IPS-15b (cell line): ENCODE measurements around the gene JAZF1.
"Not testable (repeated sequence)": the region's sequence is repeated elsewhere in the genome, so short reads cannot be mapped to it uniquely, and the experiment has no call there.

Experiments
- H3K27me3 ChIP-seq: one replicate; pipeline ENCODE4 v1.6.1; 2013; ENCODE audit warnings: low read length; ENCODE audit not compliant: control insufficient read depth, insufficient read depth
- H3K36me3 ChIP-seq: one replicate; pipeline ENCODE4 v1.6.1; 2013; ENCODE audit warnings: low read length; ENCODE audit not compliant: control insufficient read depth, insufficient read depth
- H3K4me1 ChIP-seq: one replicate; pipeline ENCODE4 v1.6.1; 2013; ENCODE audit warnings: mild to moderate bottlenecking, low read length; ENCODE audit not compliant: control insufficient read depth, insufficient read depth
- H3K4me3 ChIP-seq: one replicate; pipeline ENCODE4 v1.5.1; 2013; ENCODE audit warnings: low read depth, low read length
- H3K9ac ChIP-seq: one replicate; pipeline ENCODE4 v1.6.1; 2013; ENCODE audit warnings: low read depth, mild to moderate bottlenecking, low read length
- H3K9me3 ChIP-seq: one replicate; pipeline ENCODE4 v1.6.1; 2013; ENCODE audit warnings: mild to moderate bottlenecking, low read length; ENCODE audit not compliant: control insufficient read depth, insufficient read depth

Gene JAZF1

DNA sequence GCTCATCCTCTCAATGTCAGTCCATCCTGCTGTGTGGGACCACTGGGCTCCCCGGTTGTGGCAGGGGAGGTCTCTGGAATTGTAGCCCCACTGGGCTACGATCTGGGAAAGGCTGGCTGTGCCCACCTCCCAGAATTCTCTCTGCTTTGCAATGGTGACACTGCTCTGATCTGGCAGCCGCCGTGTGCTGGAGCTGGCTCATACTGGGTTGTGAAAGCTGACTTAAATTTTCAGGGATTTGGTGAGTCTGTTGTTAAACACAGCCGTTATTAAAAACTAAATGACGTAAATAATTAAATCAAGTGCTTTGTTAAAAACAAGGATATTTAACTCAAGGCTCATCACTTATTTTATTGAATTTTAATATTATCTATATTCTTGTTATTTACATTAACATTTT lies 280.6 kb downstream of the JAZF1 start:
- no peaks in the 10 kb centered on the region for H3K36me3 ChIP-seq
- H3K9me3 ChIP-seq: no peaks in the 10 kb centered on the region
- no peak overlapping the region for H3K4me3 ChIP-seq
- H3K4me1 ChIP-seq: peaks cover 5% of the 10 kb centered on the region
- H3K27me3 ChIP-seq: no peaks in the 10 kb centered on the region
- no peak overlapping the region for H3K9ac ChIP-seq

DNA sequence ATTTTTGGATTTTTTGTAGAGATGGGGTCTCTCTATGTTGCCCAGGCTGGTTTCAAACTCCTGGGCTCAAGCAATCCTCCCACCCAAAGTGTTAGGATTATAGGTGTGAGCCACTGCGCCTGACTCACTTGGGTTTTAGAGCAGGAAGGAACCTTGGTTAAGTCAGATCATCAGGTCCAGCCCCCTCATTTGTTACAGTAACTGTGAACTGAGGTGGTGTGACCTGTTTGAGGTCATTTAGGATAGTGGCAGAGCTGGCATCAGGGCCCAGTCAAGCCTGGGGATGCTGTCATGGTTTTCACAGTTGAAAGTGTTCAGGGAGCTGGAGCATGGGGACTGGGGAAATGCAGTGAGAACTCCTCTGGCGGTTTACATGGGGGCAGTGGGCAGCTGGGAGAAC lies 281.0 kb downstream of the JAZF1 start:
- H3K9ac ChIP-seq: no peak overlapping the region

DNA sequence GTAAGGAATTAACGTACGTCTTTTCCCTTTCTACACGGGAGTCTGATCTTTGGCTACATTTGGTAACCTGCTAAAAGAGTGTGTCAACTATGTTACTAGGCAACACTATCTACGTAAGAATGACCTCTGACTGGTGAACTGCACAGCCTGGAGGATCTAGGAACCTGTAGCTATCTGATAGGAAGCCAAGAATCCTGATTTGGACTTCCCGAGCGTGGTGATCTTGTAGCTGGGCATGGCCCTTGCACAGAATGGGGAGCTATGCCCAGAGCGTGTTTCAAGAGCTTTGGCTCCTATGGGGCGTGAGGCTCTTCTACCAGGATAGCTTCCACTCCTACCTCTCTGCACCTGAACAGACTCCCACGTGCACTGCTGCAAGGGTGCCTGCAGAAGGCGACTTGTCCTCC lies 283.2 kb downstream of the JAZF1 start:
- H3K36me3 ChIP-seq: no peaks in the 10 kb centered on the region
- no peaks in the 10 kb centered on the region for H3K27me3 ChIP-seq
- H3K9ac ChIP-seq: no peak overlapping the region
- H3K4me3 ChIP-seq: no peak overlapping the region
- no peaks in the 10 kb centered on the region for H3K9me3 ChIP-seq
- H3K4me1 ChIP-seq: peaks cover 5% of the 10 kb centered on the region

More for the DNA sequence above, 281.0 kb downstream of the JAZF1 start:
- H3K36me3 ChIP-seq: no peaks in the 10 kb centered on the region
- H3K4me3 ChIP-seq: no peak overlapping the region
- H3K27me3 ChIP-seq: no peaks in the 10 kb centered on the region
- peaks cover 5% of the 10 kb centered on the region for H3K4me1 ChIP-seq
- H3K9me3 ChIP-seq: no peaks in the 10 kb centered on the region

DNA sequence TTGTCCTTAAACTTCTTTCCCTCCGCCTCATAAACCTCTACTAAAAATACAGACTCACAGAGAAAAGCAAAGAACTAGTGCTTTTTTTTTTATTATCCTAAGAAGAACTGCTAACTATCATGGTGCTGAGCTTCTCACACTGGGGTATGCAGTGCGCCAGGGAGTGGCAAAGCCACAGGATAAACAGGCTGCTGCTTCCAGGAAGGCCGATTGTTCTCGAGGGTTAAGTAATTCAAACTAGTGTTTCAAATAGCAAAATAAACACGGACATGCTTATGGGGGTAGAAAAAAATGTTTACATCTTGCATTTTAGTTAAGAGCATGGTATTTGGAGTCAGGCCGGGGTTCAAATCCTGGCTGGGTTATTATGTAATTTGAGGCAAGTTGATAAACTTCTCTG lies 283.6 kb downstream of the JAZF1 start:
- H3K4me1 ChIP-seq: peaks cover 5% of the 10 kb centered on the region
- H3K27me3 ChIP-seq: no peaks in the 10 kb centered on the region
- no peaks in the 10 kb centered on the region for H3K36me3 ChIP-seq
- H3K4me3 ChIP-seq: no peak overlapping the region
- no peaks in the 10 kb centered on the region for H3K9me3 ChIP-seq
- H3K9ac ChIP-seq: no peak overlapping the region

DNA sequence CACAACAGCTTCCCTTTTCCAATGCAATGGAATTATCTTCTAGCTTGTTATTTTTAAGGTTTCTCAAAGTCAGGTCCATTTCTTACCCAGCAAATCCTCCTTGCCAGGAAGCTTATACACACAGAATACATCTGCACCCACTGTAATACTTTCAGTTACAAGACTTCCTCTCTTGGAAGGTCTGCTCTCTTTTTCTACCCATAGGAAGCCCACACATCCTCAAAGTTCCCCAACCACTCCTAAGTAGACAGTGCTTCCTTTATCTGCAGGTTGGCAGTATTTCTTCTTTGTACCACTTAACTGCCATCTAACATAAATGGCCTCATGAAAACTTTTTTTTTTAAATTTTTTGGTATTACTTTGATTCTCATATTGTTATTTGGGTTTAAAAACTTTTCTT lies 285.0 kb downstream of the JAZF1 start:
- Histone ChIP-seq H3K9me3 (no peaks in the 10 kb centered on the region), H3K27me3 (no peaks in the 10 kb centered on the region), H3K4me1 (peaks cover 5% of the 10 kb centered on the region), H3K4me3 (no peak overlapping the region), H3K36me3 (no peaks in the 10 kb centered on the region), H3K9ac (no peak overlapping the region)

DNA sequence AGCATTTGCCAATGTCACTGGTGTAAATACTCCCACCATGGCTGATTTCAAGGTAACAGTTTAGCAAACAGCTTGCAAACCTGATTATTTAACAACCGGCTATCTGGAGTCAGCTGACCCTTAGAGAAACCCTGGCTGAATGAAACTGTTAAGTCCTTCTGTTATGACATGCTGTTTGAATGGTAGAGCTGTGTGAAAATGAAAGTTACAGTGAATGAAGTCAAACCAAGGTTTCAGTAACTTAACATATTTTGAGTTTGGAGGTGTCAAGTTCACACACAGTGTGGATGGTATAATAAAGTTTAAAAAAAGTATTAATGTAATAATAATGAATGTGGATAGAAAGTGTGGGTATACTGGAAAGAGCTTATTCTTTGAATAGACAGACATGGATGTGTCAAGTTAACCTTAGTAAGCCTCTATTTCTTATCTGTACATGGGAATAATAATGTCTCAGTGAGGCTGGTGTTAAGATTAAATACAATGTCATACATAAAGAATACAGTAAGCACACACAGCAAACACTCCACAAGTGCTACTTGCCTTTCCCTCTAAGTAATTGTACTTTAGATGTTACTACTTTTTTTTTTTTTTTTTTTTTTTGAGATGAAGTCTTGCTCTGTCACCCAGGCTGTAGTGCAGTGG lies 290.3 kb downstream of the JAZF1 start:
- no peaks in the 10 kb centered on the region for H3K4me1 ChIP-seq
- H3K4me3 ChIP-seq: no peak overlapping the region
- no peaks in the 10 kb centered on the region for H3K9me3 ChIP-seq

DNA sequence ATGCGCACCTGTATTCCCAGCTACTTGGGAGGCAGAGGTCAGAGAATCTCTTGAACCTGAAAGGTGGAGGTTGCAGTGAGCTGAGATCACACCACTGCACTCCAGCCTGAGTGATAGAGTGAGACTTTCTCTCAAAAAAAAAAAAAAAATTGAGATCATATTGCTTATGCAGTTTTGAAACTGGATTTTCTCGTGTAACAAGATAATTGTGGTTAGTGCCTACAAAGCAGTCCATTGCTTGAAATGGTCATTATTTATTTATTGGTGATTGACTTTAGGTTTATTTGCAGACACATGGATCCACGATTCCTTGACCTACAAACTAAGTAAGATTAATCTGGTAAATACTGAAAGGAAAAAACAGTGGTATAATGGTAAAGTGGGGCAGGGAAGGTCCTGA lies 290.8 kb downstream of the JAZF1 start:
- H3K4me3 ChIP-seq: no peak overlapping the region
- no peak overlapping the region for H3K9ac ChIP-seq

More for the DNA sequence above, 290.3 kb downstream of the JAZF1 start:
- no peak overlapping the region for H3K9ac ChIP-seq
- no peaks in the 10 kb centered on the region for H3K27me3 ChIP-seq
- no peaks in the 10 kb centered on the region for H3K36me3 ChIP-seq

DNA sequence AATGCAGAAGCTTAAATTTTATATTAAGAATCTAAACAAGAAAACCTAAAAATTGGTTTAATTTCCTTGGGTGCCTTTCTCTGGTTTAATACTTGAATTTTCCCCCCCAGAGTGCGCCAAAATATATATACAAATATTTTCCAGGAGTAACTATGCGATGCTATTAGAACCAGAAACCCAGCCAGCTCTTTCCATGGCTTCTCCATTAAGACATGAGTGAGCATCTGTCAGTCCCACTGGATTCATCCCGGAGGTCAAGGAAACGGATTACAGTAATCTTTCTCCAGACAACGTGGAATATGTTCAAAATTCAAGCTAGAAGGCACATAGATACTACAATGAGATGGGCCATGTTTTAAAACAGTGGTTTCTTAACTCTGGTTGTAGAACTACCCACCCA lies 291.9 kb downstream of the JAZF1 start:
- no peaks in the 10 kb centered on the region for H3K9me3 ChIP-seq
- no peaks in the 10 kb centered on the region for H3K27me3 ChIP-seq
- H3K36me3 ChIP-seq: no peaks in the 10 kb centered on the region
- no peaks in the 10 kb centered on the region for H3K4me1 ChIP-seq
- H3K4me3 ChIP-seq: no peak overlapping the region
- no peak overlapping the region for H3K9ac ChIP-seq

More for the DNA sequence above, 290.8 kb downstream of the JAZF1 start:
- no peaks in the 10 kb centered on the region for H3K36me3 ChIP-seq
- H3K4me1 ChIP-seq: no peaks in the 10 kb centered on the region
- no peaks in the 10 kb centered on the region for H3K27me3 ChIP-seq
- H3K9me3 ChIP-seq: no peaks in the 10 kb centered on the region

DNA sequence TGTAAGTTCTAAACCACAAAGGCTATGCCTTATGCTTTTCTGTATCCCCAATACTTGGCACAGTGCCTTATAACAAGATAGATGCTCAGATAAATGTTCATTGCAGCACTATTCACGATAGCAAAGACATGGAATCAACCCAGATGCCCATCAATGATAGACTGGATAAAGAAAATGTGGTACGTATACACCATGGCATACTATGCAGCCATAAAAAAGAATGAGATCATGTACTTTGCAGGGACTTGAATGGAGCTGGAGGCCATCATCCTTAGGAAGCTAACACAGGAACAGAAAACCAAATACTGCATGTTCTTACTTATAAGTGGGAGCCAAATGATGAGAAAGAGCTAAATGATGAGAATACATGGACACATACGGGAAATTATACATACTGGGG lies 293.9 kb downstream of the JAZF1 start:
- not testable (repeated sequence) for H3K4me1 ChIP-seq, H3K9me3 ChIP-seq, H3K4me3 ChIP-seq, H3K27me3 ChIP-seq, H3K36me3 ChIP-seq, H3K9ac ChIP-seq

DNA sequence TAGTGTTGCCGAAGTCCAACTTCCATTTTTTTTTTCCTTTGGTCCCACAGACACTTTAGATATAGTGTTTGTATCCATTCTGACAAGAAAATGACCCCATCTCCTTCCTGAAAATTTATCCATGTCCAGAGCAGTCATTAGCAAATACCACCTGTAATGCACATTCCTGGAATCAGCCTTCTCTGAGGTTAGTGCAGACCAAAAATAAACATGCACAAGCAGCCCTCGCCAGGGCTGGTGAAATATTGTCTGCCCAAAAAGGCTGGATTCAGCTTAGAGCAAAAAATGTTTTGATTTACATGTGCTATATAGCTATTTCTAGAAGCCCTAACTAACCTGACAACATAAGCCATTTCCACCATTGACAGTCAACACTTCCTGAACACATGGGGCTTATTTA lies 294.9 kb downstream of the JAZF1 start:
- Histone ChIP-seq H3K4me1 (no peaks in the 10 kb centered on the region), H3K9ac (no peak overlapping the region), H3K36me3 (no peaks in the 10 kb centered on the region), H3K27me3 (no peaks in the 10 kb centered on the region), H3K4me3 (no peak overlapping the region), H3K9me3 (no peaks in the 10 kb centered on the region)

DNA sequence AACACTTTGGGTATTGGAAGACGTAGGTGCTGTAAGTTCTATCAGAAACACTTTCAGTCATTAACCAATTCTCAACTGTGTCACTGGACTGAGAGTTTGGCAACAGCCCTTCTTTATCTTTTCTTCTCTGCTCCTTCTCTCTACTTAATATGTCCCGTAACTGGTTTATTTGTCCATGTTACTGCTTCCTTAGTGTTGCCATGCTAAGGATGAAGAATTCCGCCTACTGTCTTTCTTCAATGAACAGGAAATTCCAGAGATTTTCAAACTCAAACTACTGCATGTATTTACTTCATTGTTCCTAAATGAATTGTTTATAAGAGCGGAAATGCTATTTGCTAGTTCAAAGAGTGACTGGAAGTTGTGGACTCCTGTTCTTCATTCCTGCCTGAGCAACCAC lies 296.9 kb downstream of the JAZF1 start:
- H3K36me3 ChIP-seq: no peaks in the 10 kb centered on the region
- H3K4me3 ChIP-seq: no peak overlapping the region
- no peaks in the 10 kb centered on the region for H3K4me1 ChIP-seq
- no peaks in the 10 kb centered on the region for H3K9me3 ChIP-seq
- no peak overlapping the region for H3K9ac ChIP-seq
- H3K27me3 ChIP-seq: no peaks in the 10 kb centered on the region

DNA sequence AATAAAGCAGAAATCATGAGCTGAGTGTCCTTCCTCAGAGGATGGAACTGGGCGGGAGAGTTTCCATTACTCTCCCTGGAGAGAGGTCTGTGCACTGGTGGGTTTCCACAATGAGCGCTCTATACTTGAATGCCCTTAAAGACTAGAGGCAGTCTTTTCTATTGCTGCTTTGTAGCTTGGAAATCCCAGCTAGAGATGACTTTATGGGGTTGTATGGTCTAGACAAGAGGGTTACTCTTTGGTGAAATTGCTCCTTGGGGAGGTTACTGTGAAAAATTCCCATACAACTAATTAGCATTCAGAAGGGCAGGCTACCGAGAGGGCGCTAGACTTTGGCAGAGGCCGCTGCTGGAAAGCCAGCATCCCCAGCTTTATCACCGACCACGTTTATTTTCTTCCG lies 303.8 kb downstream of the JAZF1 start:
- Histone ChIP-seq H3K9ac (no peak overlapping the region), H3K36me3 (no peaks in the 10 kb centered on the region), H3K4me1 (no peaks in the 10 kb centered on the region), H3K27me3 (no peaks in the 10 kb centered on the region), H3K4me3 (no peak overlapping the region), H3K9me3 (no peaks in the 10 kb centered on the region)
